H9 (cell line): ENCODE measurements around the gene LYPD5. TPM values are rescaled to one million over a fixed set of nuclear protein-coding genes. Genes with fewer than 3 reads are reported as not detected.

Experiments used
- DNase-seq: peaks from one replicate; pipeline ENCODE4 v3.0.0-alpha.2; 2017
- H2AFZ ChIP-seq: one replicate; pipeline ENCODE4 v1.6.1; 2013; ENCODE audit warnings: mild to moderate bottlenecking, low read length, control low read depth, moderate library complexity
- H2AK5ac ChIP-seq: 2 replicates; pipeline ENCODE4 v1.6.1; 2013; ENCODE audit warnings: low read length, control low read depth, mixed read lengths; ENCODE audit not compliant: insufficient read length
- H2BK120ac ChIP-seq: one replicate; pipeline ENCODE4 v1.6.1; 2013; ENCODE audit warnings: low read depth, mild to moderate bottlenecking, low read length, control low read depth, inconsistent platforms; ENCODE audit not compliant: poor library complexity, severe bottlenecking
- H2BK12ac ChIP-seq: 2 replicates; pipeline ENCODE4 v1.6.1; 2013; ENCODE audit warnings: low read length, control low read depth, mixed read lengths, low read depth; ENCODE audit not compliant: insufficient read length
- H2BK15ac ChIP-seq: 2 replicates; pipeline ENCODE4 v1.6.1; 2013; ENCODE audit warnings: low read depth, low read length, control low read depth
- H2BK20ac ChIP-seq: one replicate; pipeline ENCODE4 v1.6.1; 2013; ENCODE audit warnings: low read depth, mild to moderate bottlenecking, low read length, control low read depth, inconsistent platforms; ENCODE audit not compliant: poor library complexity, severe bottlenecking
- H2BK5ac ChIP-seq: 2 replicates; pipeline ENCODE4 v1.6.1; 2013; ENCODE audit warnings: low read length, control low read depth, mixed read lengths; ENCODE audit not compliant: insufficient read length
- H3K14ac ChIP-seq: 2 replicates; pipeline ENCODE4 v1.6.1; 2013; ENCODE audit warnings: low read length, control low read depth; ENCODE audit not compliant: insufficient read depth
- H3K18ac ChIP-seq: 2 replicates; pipeline ENCODE4 v1.6.1; 2013; ENCODE audit warnings: low read depth, mild to moderate bottlenecking, mixed read lengths, low read length, control low read depth; ENCODE audit not compliant: insufficient read length
- H3K23ac ChIP-seq: 2 replicates; pipeline ENCODE4 v1.6.1; 2013; ENCODE audit warnings: low read length, control low read depth, mixed read lengths, low read depth; ENCODE audit not compliant: insufficient read length
- H3K23me2 ChIP-seq: 2 replicates; pipeline ENCODE4 v1.6.1; 2013; ENCODE audit warnings: low read depth, mild to moderate bottlenecking, mixed read lengths, low read length, control low read depth; ENCODE audit not compliant: insufficient read length, poor library complexity, severe bottlenecking
- H3K27ac ChIP-seq: 2 replicates; pipeline ENCODE4 v1.5.1; 2013; ENCODE audit warnings: low read length, control low read depth, mixed read lengths, low read depth; ENCODE audit not compliant: insufficient read length
- H3K27me3 ChIP-seq: 2 replicates; pipeline ENCODE4 v1.6.1; 2013; ENCODE audit warnings: low read length, control low read depth, inconsistent platforms; ENCODE audit not compliant: insufficient read depth
- H3K4ac ChIP-seq: 2 replicates; pipeline ENCODE4 v1.6.1; 2013; ENCODE audit warnings: low read depth, mild to moderate bottlenecking, control low read depth, inconsistent platforms, low read length, moderate library complexity
- H3K4me1 ChIP-seq: 2 replicates; pipeline ENCODE4 v1.6.1; 2013; ENCODE audit warnings: low read length, control low read depth, inconsistent platforms; ENCODE audit not compliant: insufficient read depth
- H3K4me2 ChIP-seq: 2 replicates; pipeline ENCODE4 v1.6.1; 2013; ENCODE audit warnings: low read length, control low read depth, mixed read lengths; ENCODE audit not compliant: insufficient read length, insufficient read depth
- H3K56ac ChIP-seq: 2 replicates; pipeline ENCODE4 v1.6.1; 2013; ENCODE audit warnings: low read depth, mild to moderate bottlenecking, mixed read lengths, low read length, control low read depth; ENCODE audit not compliant: insufficient read length
- H3K79me1 ChIP-seq: 2 replicates; pipeline ENCODE4 v1.6.1; 2013; ENCODE audit warnings: low read depth, mild to moderate bottlenecking, moderate library complexity, low read length, control low read depth, inconsistent platforms; ENCODE audit not compliant: insufficient read depth, poor library complexity, severe bottlenecking
- H3K79me2 ChIP-seq: 2 replicates; pipeline ENCODE4 v1.6.1; 2013; ENCODE audit warnings: low read length, control low read depth, inconsistent platforms; ENCODE audit not compliant: insufficient read depth
- H3K9ac ChIP-seq: 2 replicates; pipeline ENCODE4 v1.6.1; 2013; ENCODE audit warnings: low read length, control low read depth, mixed read lengths; ENCODE audit not compliant: insufficient read length; ENCODE audit errors: extremely low read depth
- H3K9me3 ChIP-seq: one replicate; pipeline ENCODE4 v1.6.1; 2013; ENCODE audit warnings: low read depth, low read length, inconsistent platforms; ENCODE audit not compliant: control insufficient read depth
- H3T11ph ChIP-seq: one replicate; pipeline ENCODE4 v1.6.1; 2013; ENCODE audit warnings: mild to moderate bottlenecking, low read length, control low read depth, inconsistent platforms
- H4K20me1 ChIP-seq: one replicate; pipeline ENCODE4 v1.6.1; 2013; ENCODE audit not compliant: control insufficient read depth, insufficient read length, insufficient read depth
- H4K5ac ChIP-seq: 2 replicates; pipeline ENCODE4 v1.6.1; 2013; ENCODE audit warnings: low read depth, mild to moderate bottlenecking, mixed read lengths, low read length, control low read depth; ENCODE audit not compliant: insufficient read length
- H4K8ac ChIP-seq: replicated peaks from 2 replicates; pipeline ENCODE4 v1.6.1; 2013; ENCODE audit warnings: low read length, control low read depth, mixed read lengths, low read depth; ENCODE audit not compliant: insufficient read length
- H4K91ac ChIP-seq: 2 replicates; pipeline ENCODE4 v1.6.1; 2013; ENCODE audit warnings: low read depth, mild to moderate bottlenecking, moderate library complexity, mixed read lengths, low read length, control low read depth; ENCODE audit not compliant: insufficient read length
- H3K27ac Mint-ChIP-seq, 3 experiments: 2 replicates in 2 of 3; 3 replicates in 1 of 3; pipeline ENCODE4 v1.8.0; 2020 to 2021; ENCODE audit warnings: mixed read lengths in 3 of 3, mild to moderate bottlenecking in 1 of 3, moderate library complexity in 1 of 3
- H3K27me3 Mint-ChIP-seq: 2 replicates; pipeline ENCODE4 v1.8.0; 2021; ENCODE audit warnings: low read depth, mild to moderate bottlenecking, moderate library complexity, mixed read lengths
- H3K36me3 Mint-ChIP-seq, 3 experiments: 2 replicates in 2 of 3; 3 replicates in 1 of 3; pipeline ENCODE4 v1.8.0; 2020 to 2021; ENCODE audit warnings: low read depth in 3 of 3, mixed read lengths in 3 of 3; ENCODE audit not compliant: insufficient read depth in 1 of 3
- H3K4me1 Mint-ChIP-seq, 2 experiments: 2 replicates each; pipeline ENCODE4 v1.8.0; 2020; ENCODE audit warnings: mixed read lengths in 2 of 2
- H3K4me3 Mint-ChIP-seq, 2 experiments: 2 replicates in 1 of 2; 3 replicates in 1 of 2; pipeline ENCODE4 v1.8.0; 2020 to 2021; ENCODE audit warnings: mild to moderate bottlenecking in 2 of 2, mixed read lengths in 2 of 2, moderate library complexity in 1 of 2
- H3K9me3 Mint-ChIP-seq, 2 experiments: 2 replicates in 1 of 2; 3 replicates in 1 of 2; pipeline ENCODE4 v1.8.0; 2020; ENCODE audit warnings: mild to moderate bottlenecking in 2 of 2, mixed read lengths in 2 of 2, moderate library complexity in 1 of 2
- CTCF ChIP-seq: fragments of 200-600 bp; sonication (generic); conservative IDR thresholded peaks from 3 replicates; pipeline ENCODE4 v1.8.0; 2021; ENCODE audit warnings: antibody characterized with exemption, mild to moderate bottlenecking
- WGBS: extraction: QIAGEN DNeasy Blood & Tissue Kit; methylation state at CpG from one replicate; pipeline ENCODE4 v1.1.7; 2013; ENCODE audit warnings: missing lambda C conversion rate, low lambda C conversion rate, mixed read lengths; ENCODE audit not compliant: insufficient read length; ENCODE audit errors: extremely low coverage; 5-methylcytosine and 5-hydroxymethylcytosine counted together
- total RNA-seq: library from RNA; stranded (reverse); gene quantifications from 2 replicates; pipeline ENCODE4 v1.2.1, GENCODE V29; 2021

Gene LYPD5
- total RNA-seq, 1 experiment from 2014 or later, result 0.50 TPM

- no peak overlapping the region for H3K23ac ChIP-seq
- H2AK5ac ChIP-seq, result no peak overlapping the region
- no peaks in the 10 kb centered on the region for H3K4me1 ChIP-seq
- H4K8ac ChIP-seq, result no peak overlapping the region
- H2BK120ac ChIP-seq, result no peak overlapping the region
- no peak overlapping the region for H3K18ac ChIP-seq
- Mint-ChIP-seq H3K4me1 (no peaks in the 10 kb centered on the region), H3K4me3 (peak overlapping the region in 1 of 2 experiments; percentile 4; a peak in 1 of 5 replicates), H3K27ac (no peak overlapping the region), H3K36me3 (peaks cover 44 to 79% (median 70%) of the 10 kb centered on the region in 3 experiments), H3K27me3 (no peaks in the 10 kb centered on the region), H3K9me3 (no peaks in the 10 kb centered on the region; a peak in 1 of 5 replicates)
- DNase-seq, result no peak
- no CpG with 5 or more reads among the region's 16 CpGs for WGBS
- H3K56ac ChIP-seq, result no peak overlapping the region
- H3K9ac ChIP-seq, result no peak overlapping the region
- no peak overlapping the region for H2BK12ac ChIP-seq
- no peak overlapping the region for H2AFZ ChIP-seq
- H3K4me2 ChIP-seq, result no peak overlapping the region
- no peak overlapping the region for H2BK20ac ChIP-seq
- H2BK15ac ChIP-seq, result no peak overlapping the region
- H3K4ac ChIP-seq, result no peak overlapping the region
- no peaks in the 10 kb centered on the region for H3K23me2 ChIP-seq
- no peaks in the 10 kb centered on the region; the same call in 1 of the 2 replicates for H3K27me3 ChIP-seq
- H3K27ac ChIP-seq, result no peak overlapping the region
- no peaks in the 10 kb centered on the region for H3K79me2 ChIP-seq
- no peak overlapping the region for H4K5ac ChIP-seq
- no peak overlapping the region for H3T11ph ChIP-seq
- H3K79me1 ChIP-seq, result no peaks in the 10 kb centered on the region
- no peak overlapping the region for H3K14ac ChIP-seq
- no peak overlapping the region for H4K91ac ChIP-seq
- TF ChIP-seq CTCF, result no peak
- H2BK5ac ChIP-seq, result no peak overlapping the region
- H3K9me3 ChIP-seq, result no peaks in the 10 kb centered on the region
- H4K20me1 ChIP-seq, result no peaks in the 10 kb centered on the region
Observed at GRCh38 chr19:43747557-43748204, 54.6 kb downstream of the LYPD5 start.

Other genes with a start within 250 kb of the LYPD5 start
- 38.0 and 42.8 TPM in 2 replicates for gene XRCC1, start 226.9 kb downstream of the LYPD5 start, total RNA-seq
- 11.4 and 11.9 TPM in 2 replicates for gene PINLYP, start 226.6 kb downstream of the LYPD5 start, total RNA-seq
- gene IRGQ, start 206.3 kb downstream of the LYPD5 start, total RNA-seq, result 24.1 and 25.4 TPM in 2 replicates
- 16.3 and 19.7 TPM in 2 replicates for gene ZNF576, start 205.9 kb downstream of the LYPD5 start, total RNA-seq
- gene SRRM5, start 190.4 kb downstream of the LYPD5 start, total RNA-seq, result 0.44 and 0.70 TPM in 2 replicates
- 30.3 and 31.3 TPM in 2 replicates for gene ZNF428, start 182.8 kb downstream of the LYPD5 start, total RNA-seq
- gene CADM4, start 162.6 kb downstream of the LYPD5 start, total RNA-seq, result 10.2 and 12.5 TPM in 2 replicates
- gene PLAUR, start 132.3 kb downstream of the LYPD5 start, total RNA-seq, result 13.7 and 15.7 TPM in 2 replicates
- not detected in 2 replicates for gene IRGC, start 86.4 kb downstream of the LYPD5 start, total RNA-seq
- 47.9 and 52.2 TPM in 2 replicates for gene SMG9, start 47.5 kb downstream of the LYPD5 start, total RNA-seq
- 0.26 TPM in 1 of 2 replicates, not detected in the other for gene KCNN4, start 21.5 kb downstream of the LYPD5 start, total RNA-seq
- gene ZNF283, start 24.9 kb upstream of the LYPD5 start, total RNA-seq, result 10.4 and 11.6 TPM in 2 replicates
- gene ZNF404, start 81.5 kb upstream of the LYPD5 start, total RNA-seq, result 2.0 and 2.7 TPM in 2 replicates
- gene ZNF45, start 132.8 kb upstream of the LYPD5 start, total RNA-seq, result 18.4 and 19.8 TPM in 2 replicates
- 6.4 and 8.0 TPM in 2 replicates for gene ZNF221, start 148.8 kb upstream of the LYPD5 start, total RNA-seq
- 8.1 and 10.1 TPM in 2 replicates for gene ZNF155, start 181.7 kb upstream of the LYPD5 start, total RNA-seq
- 3.1 and 3.5 TPM in 2 replicates for gene ZNF230, start 200.5 kb upstream of the LYPD5 start, total RNA-seq
- gene ZNF222, start 222.9 kb upstream of the LYPD5 start, total RNA-seq, result 5.4 and 6.6 TPM in 2 replicates
- 4.3 and 4.8 TPM in 2 replicates for gene ZNF223, start 249.6 kb upstream of the LYPD5 start, total RNA-seq